Kidney capillary endothelial cell (primary cell): ENCODE measurements around the gene FAM222A.

Experiments
- DNase-seq: peaks from one replicate; pipeline ENCODE4 v3.0.0-alpha.2; 2018; ENCODE audit warnings: low spot score

FAM222A gene

DNA sequence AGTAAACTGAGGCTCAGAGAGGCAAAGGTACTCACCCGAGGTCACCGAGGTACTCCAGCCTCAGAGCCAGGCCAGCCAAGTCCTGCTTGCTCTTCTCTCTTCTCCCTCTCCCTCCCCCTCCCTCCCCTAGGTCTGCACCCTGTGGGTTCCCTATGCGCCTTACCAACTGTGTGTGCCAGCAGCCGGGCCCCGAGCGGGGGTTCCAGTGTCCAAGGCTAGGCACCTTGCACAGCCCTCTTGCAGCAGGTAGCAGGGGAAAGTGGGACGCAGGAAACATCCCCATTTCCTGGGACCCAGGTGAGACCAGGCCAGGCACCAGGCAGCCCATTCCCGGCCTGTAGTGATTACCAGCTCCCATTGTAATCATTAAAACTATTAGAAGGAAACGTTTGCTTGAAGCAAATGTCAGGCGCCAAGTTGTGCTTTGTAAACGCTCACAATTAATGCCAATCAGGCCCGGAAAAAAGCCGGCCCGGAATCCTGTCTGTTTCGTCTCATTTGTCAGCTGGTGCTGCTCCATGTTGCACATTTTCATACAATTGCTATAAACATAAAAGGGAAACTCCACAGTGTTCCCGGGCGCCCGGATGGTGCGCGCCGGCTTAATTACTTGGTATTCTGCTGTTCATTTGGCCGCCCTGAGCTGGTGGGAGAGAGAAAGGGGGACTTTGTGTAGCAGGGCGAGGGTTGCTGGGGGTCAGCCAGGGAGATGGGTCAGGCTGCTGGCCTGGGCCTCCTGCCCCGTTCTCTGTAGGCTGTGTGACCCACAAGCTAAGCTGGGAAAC is 11.9 kb downstream of the FAM222A start:
- no peak for DNase-seq

DNA sequence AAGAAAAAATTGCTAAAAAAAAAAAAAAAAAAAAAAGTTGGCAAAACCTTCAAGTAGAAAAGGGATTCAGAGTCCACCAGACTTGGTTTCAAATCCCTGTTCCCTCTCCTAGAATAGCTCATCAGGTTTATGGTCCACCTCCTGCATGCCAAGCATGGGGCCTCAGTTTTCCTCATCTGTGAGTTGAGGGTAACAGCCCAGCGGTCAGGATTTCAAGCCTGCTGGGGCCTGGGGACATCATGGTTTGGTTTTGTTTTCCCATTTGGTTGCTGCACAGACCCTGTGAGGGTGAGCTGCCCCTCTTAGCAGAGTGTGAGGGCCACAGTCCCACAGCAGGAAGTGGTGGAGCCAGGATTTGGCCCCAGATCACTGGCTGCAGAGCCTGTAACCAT is 12.5 kb downstream of the FAM222A start:
- DNase-seq: no peak

DNA sequence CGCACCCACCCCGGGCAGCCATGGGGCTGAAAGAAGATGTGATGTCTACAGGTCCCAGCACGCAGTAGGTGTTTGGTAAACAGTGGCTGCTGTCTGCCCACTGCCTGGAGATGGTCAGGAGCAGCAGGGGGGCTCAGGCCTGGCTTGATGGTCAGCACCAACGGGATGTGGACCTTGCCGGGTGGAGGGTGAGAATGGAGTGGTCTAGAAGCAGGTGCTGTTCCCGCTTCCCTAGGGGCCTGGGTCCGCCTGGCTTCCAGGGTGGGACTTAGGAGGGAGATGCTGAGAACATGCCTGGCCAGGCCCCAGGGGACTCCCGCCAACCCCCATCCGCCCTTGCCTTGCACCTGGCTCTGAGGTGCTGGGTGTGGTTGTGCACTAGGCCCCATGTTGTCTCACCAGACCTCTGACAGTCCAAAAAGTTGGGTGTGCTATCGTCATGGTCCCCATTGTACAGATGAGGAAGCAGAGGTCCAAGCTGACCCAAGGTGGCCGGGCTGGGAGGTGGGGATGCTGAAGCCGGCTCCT is 12.9 kb downstream of the FAM222A start:
- DNase-seq: no peak

DNA sequence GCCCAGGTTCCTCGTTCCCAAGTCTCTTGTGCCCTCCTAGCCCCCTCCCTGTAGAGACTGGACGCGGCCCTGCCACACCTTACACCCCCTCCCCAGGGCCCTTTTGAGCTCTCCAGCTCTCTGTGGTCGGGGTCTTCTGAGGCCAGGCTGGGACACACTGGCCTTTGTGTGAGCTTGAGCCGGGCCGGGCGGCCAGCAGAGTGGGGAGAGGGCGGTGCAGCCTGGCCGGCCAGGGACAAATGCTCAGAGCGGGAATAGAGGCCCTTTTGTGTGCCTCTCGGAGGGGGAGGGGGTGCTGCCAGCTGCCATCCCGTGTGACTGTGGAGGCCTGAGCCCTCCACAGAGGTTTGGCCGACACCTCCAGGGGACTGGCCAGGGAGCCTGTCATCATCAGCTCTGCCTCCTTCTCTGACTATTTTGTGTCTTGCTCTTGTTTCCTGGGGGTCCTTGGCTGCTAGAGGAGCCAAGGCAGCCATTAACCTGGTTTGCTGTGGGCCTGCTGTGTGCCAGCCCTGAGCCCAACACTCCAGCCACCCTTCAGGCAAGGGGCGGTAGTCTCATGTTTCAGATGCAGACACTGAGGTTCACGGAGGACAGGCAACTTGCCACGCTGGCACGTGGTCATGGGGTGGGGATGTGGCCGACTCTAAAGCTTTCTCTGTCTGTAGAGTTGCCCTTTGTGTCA is 13.6 kb downstream of the FAM222A start:
- no peak for DNase-seq

DNA sequence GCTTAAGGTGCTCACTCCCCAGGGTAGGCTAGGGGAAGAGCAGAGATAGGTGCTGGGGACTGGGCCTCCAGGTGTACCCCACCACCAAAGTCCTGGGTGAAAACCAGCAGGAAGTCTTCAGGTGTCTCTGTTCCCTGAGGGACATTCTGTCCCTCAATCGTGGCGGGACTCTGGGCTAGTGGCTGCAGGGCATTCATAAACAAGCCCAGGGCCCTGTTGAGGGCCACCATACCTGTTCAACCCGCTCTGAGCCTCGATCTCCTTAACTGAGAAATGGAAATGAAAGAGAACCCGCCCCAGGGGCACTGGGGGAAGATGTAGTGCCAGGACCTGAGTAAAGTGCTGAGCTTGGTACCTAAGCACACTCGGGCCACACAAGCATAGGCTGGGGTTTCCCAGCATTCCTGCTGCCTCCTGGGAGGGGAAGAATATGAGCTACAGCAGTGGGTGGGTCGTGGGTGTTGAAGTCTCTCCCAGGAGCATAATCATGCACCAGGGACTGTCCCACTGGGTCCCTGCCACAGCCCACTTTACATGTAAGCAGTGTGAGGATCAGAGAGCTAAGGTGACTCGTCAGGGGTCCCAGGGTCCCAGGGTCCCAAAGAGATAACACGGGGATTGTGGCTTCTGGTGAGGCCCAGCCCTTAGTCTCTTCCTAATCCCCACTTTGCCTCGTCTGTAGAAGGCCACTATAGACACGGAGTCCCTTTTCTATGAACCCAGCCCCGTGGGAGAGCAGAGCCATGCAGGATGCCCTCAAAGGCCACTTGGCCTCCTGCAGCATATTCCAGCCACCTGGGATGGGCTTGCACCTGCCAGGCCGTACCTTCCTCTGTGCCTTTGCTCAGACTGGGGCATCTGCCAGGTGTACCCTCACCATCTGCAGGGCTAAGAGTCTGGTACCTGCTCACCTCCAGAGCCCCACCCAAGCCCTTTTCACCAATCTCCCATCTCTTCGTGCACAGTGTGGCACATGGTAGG is 14.4 kb downstream of the FAM222A start:
- DNase-seq: no peak

DNA sequence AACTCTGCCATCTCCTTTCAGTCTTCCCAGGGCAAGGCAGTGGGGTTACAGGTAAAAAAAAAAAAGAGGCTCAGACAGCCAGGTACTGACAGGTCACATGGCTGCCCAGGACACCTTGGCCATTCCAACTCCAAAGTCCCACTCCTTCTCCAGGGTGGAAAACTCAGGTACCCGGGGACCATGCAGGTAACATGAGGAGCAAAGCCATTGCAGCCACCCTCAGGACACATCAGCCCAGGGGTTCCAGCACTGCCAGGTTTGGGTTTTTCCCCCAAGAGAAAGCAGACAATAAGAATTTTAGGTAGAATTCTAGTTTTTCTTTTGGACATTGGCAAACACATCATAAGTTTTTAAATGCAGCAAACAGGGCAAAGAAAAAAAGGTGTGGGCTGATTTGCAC is 15.3 kb downstream of the FAM222A start:
- DNase-seq: no peak

DNA sequence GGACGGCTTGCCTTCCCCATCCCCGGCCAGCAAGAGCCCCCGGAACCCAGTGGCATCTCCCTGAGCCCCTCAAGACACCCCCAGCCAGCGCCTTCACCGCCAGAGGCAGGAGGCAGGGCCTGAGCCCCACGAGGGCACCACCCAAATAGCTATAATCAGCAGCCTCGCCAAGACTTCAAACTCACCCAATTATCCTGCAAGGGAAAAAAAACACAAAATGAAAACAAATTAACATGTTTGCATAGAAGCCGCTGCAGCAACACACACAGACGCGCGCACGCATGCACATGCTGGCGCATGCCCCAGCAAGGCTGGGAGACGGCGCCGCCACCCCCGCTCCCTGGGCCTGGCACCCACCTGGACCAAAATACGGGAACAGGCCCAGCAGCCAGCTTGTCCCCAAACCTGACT is 15.8 kb downstream of the FAM222A start:
- no peak for DNase-seq

DNA sequence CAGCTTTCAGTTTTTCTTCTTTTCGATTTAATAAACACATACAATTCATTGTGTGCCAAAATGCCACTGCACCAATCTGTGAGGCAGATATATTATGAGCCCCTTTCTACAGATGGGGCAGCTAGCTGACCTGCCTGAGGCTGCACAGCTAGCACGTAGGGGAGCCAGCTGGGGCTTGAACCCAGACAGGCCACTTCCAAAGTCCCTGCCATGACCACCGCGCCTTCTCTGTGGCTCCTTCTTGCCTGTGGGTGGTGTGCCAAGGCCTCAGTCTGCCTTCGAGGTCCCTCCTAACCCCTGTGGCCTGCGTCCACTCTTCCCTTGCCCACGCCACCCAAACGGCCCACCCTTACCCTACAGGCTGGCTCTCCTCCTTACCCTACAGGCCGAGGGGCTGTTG is 16.2 kb downstream of the FAM222A start:
- DNase-seq: no peak

DNA sequence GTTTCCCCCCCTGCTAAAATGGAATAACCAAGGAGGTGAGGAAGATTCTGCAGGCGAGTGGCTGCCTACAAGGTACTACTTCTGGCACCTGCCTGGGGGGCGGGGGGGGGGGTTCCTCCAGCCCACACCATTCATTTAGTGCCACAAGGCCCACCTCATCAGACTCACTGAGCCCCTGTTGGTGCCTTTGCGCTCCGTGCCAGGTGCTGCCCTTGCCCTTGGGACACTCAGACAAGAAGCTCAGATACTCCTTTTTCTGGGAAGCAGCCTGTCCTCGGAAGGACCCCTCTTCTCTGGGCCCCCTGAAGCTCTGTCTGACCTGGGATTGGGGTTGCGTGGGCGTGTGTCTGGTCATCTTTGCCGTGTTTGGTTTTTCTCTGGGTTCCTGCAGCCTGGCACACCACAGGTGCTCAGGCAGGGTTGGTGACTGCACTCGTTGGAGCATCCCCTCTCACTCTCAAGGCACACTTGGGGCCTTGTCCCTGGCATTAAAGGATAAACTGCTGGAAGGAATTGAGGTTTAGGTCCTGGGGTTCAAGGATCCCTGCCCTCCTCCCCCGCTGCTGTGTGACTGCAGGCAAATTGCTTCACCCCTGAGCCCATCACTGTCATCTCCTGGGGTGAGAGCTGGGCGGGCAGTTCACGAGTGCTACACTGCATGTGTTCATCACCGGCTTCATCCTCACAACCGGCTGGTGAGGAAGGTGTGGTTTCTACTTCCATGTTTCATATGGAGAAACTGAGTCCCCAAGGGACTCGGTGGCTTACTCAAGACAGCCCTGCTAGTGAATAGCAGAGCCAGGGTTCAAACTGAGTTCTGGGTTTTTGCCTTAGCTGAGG is 16.9 kb downstream of the FAM222A start:
- no peak for DNase-seq

DNA sequence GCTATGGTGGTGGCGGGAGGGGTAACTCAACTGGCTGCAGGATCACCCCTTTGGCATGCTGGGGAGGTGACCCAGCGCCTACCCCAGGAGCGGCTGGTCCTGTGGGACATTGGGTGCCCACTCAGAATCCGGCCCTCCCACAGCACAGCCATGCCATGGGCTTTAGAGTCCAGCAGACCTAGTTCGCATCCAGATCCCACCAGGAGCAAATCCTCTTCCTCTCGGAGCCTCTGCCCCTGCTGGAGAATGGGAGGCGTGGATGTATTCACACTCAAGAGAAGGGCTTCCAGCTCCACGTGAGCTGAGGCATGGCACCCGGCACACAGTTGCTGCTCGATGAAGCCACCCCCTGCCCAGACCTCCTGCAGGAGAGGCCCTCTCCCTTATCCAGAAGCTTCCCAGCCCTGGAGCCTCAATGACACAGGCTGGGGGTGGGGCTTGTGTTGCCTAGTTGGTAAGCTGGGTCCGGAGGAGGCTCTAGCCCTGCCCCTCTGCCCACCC is 17.7 kb downstream of the FAM222A start:
- DNase-seq: no peak

DNA sequence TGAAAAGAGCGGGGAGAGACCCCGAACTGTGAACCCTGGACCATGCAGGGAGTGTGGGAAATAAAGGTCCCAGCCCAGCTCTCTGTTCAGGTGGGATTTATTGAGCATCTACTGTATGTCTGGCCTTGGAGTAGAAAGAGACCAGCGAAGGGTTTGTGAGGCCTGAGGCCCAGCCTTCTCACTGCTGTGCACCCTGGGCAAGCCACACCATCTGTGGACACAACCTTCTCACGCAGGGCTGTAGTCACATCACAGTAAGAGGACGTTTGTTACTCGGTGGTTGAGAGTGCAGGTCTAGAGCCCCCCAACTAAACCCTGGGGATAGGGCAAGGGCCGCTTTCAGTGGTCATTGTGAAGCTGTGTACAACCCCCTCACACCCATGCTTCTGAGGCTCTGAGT is 18.2 kb downstream of the FAM222A start:
- DNase-seq: no peak

DNA sequence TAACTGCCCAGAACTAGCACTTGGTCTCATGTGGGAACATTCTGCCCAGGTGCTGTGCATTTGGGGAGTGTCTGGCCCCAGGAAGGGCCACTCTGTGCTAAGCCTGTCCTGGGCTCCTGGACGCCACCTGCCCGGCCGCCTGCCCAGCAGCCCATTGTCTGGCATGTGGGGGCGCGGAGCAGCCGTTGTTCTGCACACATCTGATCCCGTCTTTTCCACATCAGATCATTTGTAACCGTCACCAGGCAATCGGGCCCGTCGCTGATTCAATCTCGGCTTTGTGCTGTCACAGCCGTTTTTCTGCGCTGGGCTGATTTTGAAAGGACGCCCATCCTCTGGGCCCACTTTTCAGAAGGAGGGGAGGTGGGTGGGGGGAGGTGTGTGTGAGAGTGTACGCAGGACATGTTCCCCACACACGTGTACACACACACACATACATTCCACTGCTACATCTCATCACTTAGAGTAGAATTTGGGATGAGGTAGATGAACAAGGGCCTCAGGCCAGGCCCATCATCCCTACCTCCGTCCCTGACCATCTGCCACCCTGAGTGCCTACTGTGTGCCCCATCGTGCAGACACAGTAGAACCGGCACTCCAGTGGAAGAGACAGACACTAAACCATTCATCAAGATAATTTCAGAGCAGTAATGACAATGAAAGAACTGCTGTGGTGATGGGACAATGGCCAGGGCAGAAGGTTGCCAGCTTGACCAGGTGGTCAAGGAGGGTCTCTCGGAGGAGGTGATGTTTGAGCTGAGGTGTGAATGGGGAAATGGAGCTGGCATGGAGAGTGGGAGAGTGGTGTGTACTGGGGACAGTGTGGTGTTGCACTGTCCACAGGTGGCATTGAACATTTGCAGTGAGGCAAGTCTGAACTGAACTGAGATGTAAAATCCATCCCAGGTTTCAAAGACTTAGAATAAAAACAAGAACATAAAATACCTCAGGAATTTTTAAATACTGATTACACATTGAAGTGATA is 19.0 kb downstream of the FAM222A start:
- no peak for DNase-seq

DNA sequence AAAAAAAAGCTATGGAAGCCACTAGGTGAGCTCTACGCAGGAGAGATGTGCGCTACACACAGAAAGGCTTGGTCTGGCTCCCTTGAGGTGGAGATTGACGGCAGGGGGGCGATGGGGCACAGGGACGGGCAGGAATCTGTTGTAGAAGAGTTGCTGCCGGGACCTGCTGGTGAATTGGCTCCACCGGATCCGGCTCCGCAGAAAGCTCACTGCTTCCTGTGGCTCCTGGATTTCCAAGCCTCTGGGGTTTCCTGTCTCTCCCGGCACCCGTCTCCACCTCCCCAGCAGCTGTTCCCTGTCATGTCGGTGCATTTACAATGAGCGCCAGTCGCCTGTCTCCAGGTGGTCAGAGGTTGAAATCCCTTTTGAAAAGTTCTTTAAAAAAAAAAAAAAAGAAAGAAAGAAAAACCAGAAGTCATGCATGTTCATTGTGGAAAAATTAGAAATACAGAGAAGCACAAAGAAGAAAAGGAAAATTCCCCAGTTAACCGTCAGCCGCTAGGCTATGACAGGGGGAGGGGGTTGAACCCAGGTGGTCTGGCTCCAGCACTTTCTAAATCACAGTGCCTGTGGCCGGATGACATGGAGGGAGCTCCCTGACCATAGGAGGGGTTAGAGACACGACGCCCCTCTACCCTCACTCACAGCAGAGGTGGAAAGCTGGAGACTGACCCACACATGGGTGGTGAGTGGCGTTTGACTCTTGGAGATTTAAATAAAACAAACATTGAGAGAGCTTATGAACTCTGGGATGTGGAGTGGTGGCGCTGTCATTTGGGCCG is 20.8 kb downstream of the FAM222A start:
- DNase-seq: peak; percentile 67

DNA sequence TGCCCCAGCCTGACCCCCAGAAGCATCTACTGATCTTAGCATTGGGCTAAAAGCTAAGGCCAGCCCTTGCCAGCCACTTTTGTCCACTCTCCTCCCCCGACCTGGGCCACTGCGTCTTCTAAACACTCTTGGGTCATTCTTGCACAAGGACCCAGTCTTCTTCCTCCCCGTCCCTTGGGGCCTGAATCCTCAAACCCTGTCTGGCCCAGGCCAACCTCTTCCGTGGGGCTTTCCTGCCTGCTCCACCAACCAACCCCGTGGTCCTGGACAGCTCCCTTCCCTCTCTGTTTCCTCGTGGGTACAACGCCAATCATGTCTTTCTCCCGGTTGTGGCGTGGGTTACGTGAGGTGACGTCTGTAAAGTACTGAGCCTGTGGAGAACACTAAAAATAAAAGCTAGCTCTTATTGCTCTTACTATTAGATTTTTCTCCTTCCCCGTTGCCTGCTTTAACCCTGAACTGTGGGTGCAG is 21.5 kb downstream of the FAM222A start:
- DNase-seq: no peak

DNA sequence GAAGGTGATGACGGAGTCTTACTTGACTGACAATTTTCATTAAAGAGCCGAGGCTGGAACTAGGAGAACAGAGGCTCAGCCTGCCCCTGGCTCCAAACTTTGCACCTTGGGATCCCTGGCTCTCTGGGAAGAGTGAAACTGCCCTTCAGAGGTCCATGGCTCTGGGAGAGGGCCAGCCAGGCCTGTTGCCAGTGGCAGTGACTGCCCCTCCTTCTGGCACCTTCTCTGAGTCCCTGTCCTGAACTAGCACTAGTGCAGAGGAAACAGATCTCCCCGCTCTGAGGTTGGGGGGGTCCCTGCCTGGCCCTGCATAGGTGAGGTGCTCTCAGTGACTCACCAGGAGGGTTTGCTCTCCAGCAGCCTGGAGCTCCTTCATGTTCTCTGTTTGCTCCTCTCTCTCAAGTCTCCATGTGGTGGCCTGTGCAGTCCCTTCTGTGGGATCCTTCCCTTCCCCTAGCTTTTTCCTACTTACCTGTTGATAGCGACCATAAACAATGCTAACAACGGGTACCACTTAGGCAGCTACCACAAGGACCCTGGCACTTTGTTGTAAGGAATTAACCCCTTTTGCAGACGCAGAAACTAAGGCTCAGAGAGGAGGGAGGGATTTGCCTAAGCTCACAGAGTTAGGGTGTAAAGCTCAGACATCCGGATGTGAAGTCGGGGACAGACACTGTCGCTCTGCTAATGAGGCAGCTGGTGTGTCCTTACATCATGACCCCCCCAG is 22.4 kb downstream of the FAM222A start:
- DNase-seq: no peak

DNA sequence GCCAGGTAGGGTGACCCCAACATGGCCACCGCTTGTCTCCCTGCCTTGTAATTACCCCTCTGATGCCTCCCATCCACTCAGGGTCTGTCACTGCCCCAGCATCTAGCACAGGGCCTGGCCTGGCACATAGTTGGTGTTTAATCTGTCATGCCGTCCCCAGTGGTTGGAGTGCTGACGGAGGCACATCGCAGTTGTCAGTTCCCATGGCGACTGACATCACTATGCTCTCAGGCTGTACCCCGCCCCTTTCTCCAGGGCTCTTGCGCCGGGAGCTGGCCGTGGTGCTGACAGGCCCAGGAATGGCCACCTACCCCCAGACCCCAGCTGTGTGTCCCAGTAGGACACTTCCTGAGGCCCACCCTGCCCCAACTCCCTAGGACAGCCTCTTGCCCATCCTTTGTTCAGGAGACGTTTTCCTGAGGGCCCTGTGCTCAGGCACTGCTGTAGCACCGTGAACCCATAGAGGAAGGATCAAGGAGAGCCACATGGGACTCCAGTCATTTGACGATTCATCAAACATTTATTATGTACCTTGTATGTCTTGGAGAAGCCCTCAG is 23.0 kb downstream of the FAM222A start:
- peak; percentile 35 for DNase-seq

DNA sequence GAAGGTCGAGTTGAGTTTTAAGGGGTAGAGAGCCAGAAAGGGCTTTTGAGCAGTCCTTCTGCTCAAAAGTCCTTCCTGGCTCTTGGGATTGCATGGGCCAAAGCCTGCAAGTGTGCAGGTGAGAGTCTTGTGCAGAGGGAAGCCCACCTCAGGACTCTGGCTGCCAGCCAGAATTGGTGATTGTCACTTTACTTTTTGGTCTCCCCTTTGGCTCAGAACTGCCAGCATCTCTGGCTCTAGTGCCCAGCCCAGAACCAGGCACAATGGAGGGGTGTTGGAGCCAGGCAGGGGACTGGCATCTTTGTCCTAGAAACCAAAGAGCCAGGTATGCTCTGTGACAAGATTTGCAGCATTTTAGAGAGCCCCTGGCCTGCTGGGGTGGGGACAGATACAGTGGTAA is 23.5 kb downstream of the FAM222A start:
- DNase-seq: no peak

DNA sequence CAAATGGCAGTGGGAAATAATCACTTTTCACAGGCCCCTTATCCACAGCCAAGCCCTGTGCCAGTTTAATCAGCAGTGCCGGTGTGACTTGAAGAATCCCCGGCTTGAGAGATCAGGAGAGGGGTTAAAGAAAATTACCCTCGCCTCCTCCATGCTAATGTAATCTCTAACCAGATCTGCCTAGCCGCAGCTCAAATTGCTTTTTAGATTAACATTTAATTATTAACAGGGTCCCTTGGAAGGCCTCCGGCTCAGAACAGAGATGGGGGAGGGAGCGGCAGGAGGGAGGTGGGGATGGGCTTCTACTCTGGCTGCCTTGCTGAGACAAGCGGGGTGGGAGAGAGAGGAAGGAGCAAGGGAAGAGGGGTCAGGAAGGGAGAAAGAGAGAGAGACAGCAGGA is 24.0 kb downstream of the FAM222A start:
- no peak for DNase-seq
